ENCODE results near the gene DHFR2.

Gene DHFR2

GRCh38 chr3:94011233-94011711 is 51.4 kb downstream of the DHFR2 start:
- ATAC-seq: no peak
- TF ChIP-seq ESRRG (CRISPR knock-in tag; IDR thresholded peaks at IDR 0.05): no peak
- TF ChIP-seq OSR1 (CRISPR knock-in tag; IDR thresholded peaks at IDR 0.05): no peak
- TF ChIP-seq TOX (CRISPR knock-in tag; IDR thresholded peaks at IDR 0.05; ENCODE audit: borderline replicate concordance): no peak
- no peak for TF ChIP-seq BACH2 (CRISPR knock-in tag; IDR thresholded peaks at IDR 0.05; ENCODE audit: borderline replicate concordance)
- TF ChIP-seq CREB5 (CRISPR knock-in tag; IDR thresholded peaks at IDR 0.05; ENCODE audit: low read depth): no peak

- TF ChIP-seq ISL1 (CRISPR knock-in tag; IDR thresholded peaks at IDR 0.05): peak; percentile 57
- peak; percentile 63; the same call in 1 of the 2 replicates for TF ChIP-seq TSHZ2 (CRISPR knock-in tag; IDR thresholded peaks at IDR 0.05)
- no peak for TF ChIP-seq ARNTL (CRISPR knock-in tag; IDR thresholded peaks at IDR 0.05; ENCODE audit: borderline replicate concordance, low read depth)
- peak; percentile 26; the same call in 1 of the 2 replicates for TF ChIP-seq PATZ1 (CRISPR knock-in tag; IDR thresholded peaks at IDR 0.05; ENCODE audit: borderline replicate concordance)
- TF ChIP-seq TCF4 (CRISPR knock-in tag; IDR thresholded peaks at IDR 0.05; ENCODE audit: borderline replicate concordance): peak; percentile 85
Measured at GRCh38 chr3:94009608-94010007, 53.1 kb downstream of the DHFR2 start.

GRCh38 chr3:94008253-94008652 is 54.5 kb downstream of the DHFR2 start:
- TF ChIP-seq PPARA (CRISPR knock-in tag; IDR thresholded peaks at IDR 0.05; ENCODE audit: borderline replicate concordance) (no peak), ZFP3 (CRISPR knock-in tag; IDR thresholded peaks at IDR 0.05) (no peak), TOX (CRISPR knock-in tag; IDR thresholded peaks at IDR 0.05; ENCODE audit: borderline replicate concordance) (no peak), ZNF70 (CRISPR knock-in tag; IDR thresholded peaks at IDR 0.05) (no peak), TSHZ2 (CRISPR knock-in tag; IDR thresholded peaks at IDR 0.05) (no peak), ESRRG (CRISPR knock-in tag; IDR thresholded peaks at IDR 0.05) (no peak), ZFP30 (CRISPR knock-in tag; IDR thresholded peaks at IDR 0.05) (no peak), OSR1 (CRISPR knock-in tag; IDR thresholded peaks at IDR 0.05) (no peak), CSDC2 (CRISPR knock-in tag; IDR thresholded peaks at IDR 0.05) (no peak), CREB5 (CRISPR knock-in tag; IDR thresholded peaks at IDR 0.05; ENCODE audit: low read depth) (no peak), ZC3H10 (CRISPR knock-in tag; IDR thresholded peaks at IDR 0.05) (no peak), BACH2 (CRISPR knock-in tag; IDR thresholded peaks at IDR 0.05; ENCODE audit: borderline replicate concordance) (no peak), ISL1 (CRISPR knock-in tag; IDR thresholded peaks at IDR 0.05) (no peak), POU6F1 (CRISPR knock-in tag; IDR thresholded peaks at IDR 0.05; ENCODE audit: borderline replicate concordance, low read depth) (no peak)
- ATAC-seq: no peak

More at GRCh38 chr3:94009608-94010007, 53.1 kb downstream of the DHFR2 start:
- ATAC-seq: no peak; the same call in 2 of the 3 replicates
